ENCODE measurements around the gene ZNF335. TPM values are rescaled to one million over a fixed set of nuclear protein-coding genes. Genes with fewer than 3 reads are reported as not detected.

Gene ZNF335
- total and polyA plus RNA-seq, 2 donors = 11.9 to 12.4 TPM

- 40% methylated on average over 5 of the region's 5 CpGs for WGBS
- H3K4me1 ChIP-seq (ENCODE audit: insufficient read depth) = no peaks in the 10 kb centered on the region
- H3K4me3 ChIP-seq (ENCODE audit: low read depth, low read length) = no peak overlapping the region
- peak overlapping the region; percentile 46 for H3K27ac ChIP-seq (ENCODE audit: low read depth)
- H3K36me3 ChIP-seq (ENCODE audit: insufficient read depth) = no peaks in the 10 kb centered on the region
- no peak for DNase-seq (ENCODE audit: extremely low spot score)
These were observed 53.7 kb downstream of the ZNF335 start for GRCh38 chr20:45918182-45918737.

GRCh38 chr20:45917790-45918141 lies 54.2 kb downstream of the ZNF335 start:
- WGBS = 37% methylated on average over 5 of the region's 5 CpGs
- peak; percentile 53 for DNase-seq (ENCODE audit: extremely low spot score)

GRCh38 chr20:45913116-45913515 lies 58.9 kb downstream of the ZNF335 start:
- Histone ChIP-seq H3K36me3 (ENCODE audit: insufficient read depth) (no peaks in the 10 kb centered on the region), H3K27ac (ENCODE audit: low read depth) (no peak overlapping the region), H3K4me1 (ENCODE audit: insufficient read depth) (no peaks in the 10 kb centered on the region), H3K4me3 (ENCODE audit: low read depth, low read length) (no peak overlapping the region)
- no peak for DNase-seq (ENCODE audit: extremely low spot score)
- 53% methylated on average over 5 of the region's 5 CpGs for WGBS

More at GRCh38 chr20:45917790-45918141, 54.2 kb downstream of the ZNF335 start:
- H3K4me3 ChIP-seq (ENCODE audit: low read depth, low read length) = no peak overlapping the region
- no peak overlapping the region for H3K27ac ChIP-seq (ENCODE audit: low read depth)
- no peaks in the 10 kb centered on the region for H3K4me1 ChIP-seq (ENCODE audit: insufficient read depth)
- H3K36me3 ChIP-seq (ENCODE audit: insufficient read depth) = no peaks in the 10 kb centered on the region

- Histone ChIP-seq H3K4me3 (ENCODE audit: low read depth, low read length) (peak overlapping the region; percentile 41), H3K4me1 (ENCODE audit: insufficient read depth) (no peaks in the 10 kb centered on the region), H3K27ac (ENCODE audit: low read depth) (no peak overlapping the region), H3K36me3 (ENCODE audit: insufficient read depth) (no peaks in the 10 kb centered on the region)
- 15% methylated on average over 4 of the region's 4 CpGs for WGBS
- no peak for DNase-seq (ENCODE audit: extremely low spot score)
These were observed 59.7 kb downstream of the ZNF335 start for GRCh38 chr20:45912344-45912682.

GRCh38 chr20:45911486-45912343 lies 60.3 kb downstream of the ZNF335 start, which contains the start of gene PLTP:
Gene PLTP, minus strand, starts transcription at chr20:45912155. Its CDS starts 703 bp downstream, at chr20:45911452.
- H3K36me3 ChIP-seq (ENCODE audit: insufficient read depth) = no peaks in the 10 kb centered on the region
- peak within 1 kb of the TSS; percentile 79 for H3K27ac ChIP-seq (ENCODE audit: low read depth)
- DNase-seq (ENCODE audit: extremely low spot score) = no peak
- under 1% methylated on average over 58 of the region's 58 CpGs for WGBS
- H3K4me3 ChIP-seq (ENCODE audit: low read depth, low read length) = peak within 1 kb of the TSS; percentile 41
- no peaks in the 10 kb centered on the region for H3K4me1 ChIP-seq (ENCODE audit: insufficient read depth)

GRCh38 chr20:45910670-45911485 lies 61.1 kb downstream of the ZNF335 start:
- Histone ChIP-seq H3K27ac (ENCODE audit: low read depth) (peak overlapping the region; percentile 65), H3K4me3 (ENCODE audit: low read depth, low read length) (peak overlapping the region; percentile 41), H3K4me1 (ENCODE audit: insufficient read depth) (no peaks in the 10 kb centered on the region), H3K36me3 (ENCODE audit: insufficient read depth) (no peaks in the 10 kb centered on the region)
- DNase-seq (ENCODE audit: extremely low spot score) = peak; percentile 95
- WGBS = 2% methylated on average over 43 of the region's 43 CpGs

- Histone ChIP-seq H3K36me3 (ENCODE audit: insufficient read depth) (no peaks in the 10 kb centered on the region), H3K4me1 (ENCODE audit: insufficient read depth) (no peaks in the 10 kb centered on the region), H3K4me3 (ENCODE audit: low read depth, low read length) (no peak overlapping the region), H3K27ac (ENCODE audit: low read depth) (no peak overlapping the region)
- no peak for DNase-seq (ENCODE audit: extremely low spot score)
- WGBS = 81% methylated on average over 22 of the region's 22 CpGs
These were observed 62.0 kb downstream of the ZNF335 start for GRCh38 chr20:45909817-45910669.

- Histone ChIP-seq H3K4me3 (ENCODE audit: low read depth, low read length) (no peak overlapping the region), H3K27ac (ENCODE audit: low read depth) (no peak overlapping the region), H3K36me3 (ENCODE audit: insufficient read depth) (no peaks in the 10 kb centered on the region), H3K4me1 (ENCODE audit: insufficient read depth) (no peaks in the 10 kb centered on the region)
- no peak for DNase-seq (ENCODE audit: extremely low spot score)
- WGBS = 89% methylated on average over 12 of the region's 12 CpGs
These were observed 62.6 kb downstream of the ZNF335 start for GRCh38 chr20:45909336-45909808.

- no peaks in the 10 kb centered on the region for H3K36me3 ChIP-seq (ENCODE audit: insufficient read depth)
- H3K4me3 ChIP-seq (ENCODE audit: low read depth, low read length) = no peak overlapping the region
- no peak overlapping the region for H3K27ac ChIP-seq (ENCODE audit: low read depth)
- DNase-seq (ENCODE audit: extremely low spot score) = no peak
- WGBS = 97% methylated on average over 2 of the region's 2 CpGs
- no peaks in the 10 kb centered on the region for H3K4me1 ChIP-seq (ENCODE audit: insufficient read depth)
These were observed 63.9 kb downstream of the ZNF335 start for GRCh38 chr20:45908084-45908483.

- Histone ChIP-seq H3K4me1 (ENCODE audit: insufficient read depth) (no peaks in the 10 kb centered on the region), H3K36me3 (ENCODE audit: insufficient read depth) (no peaks in the 10 kb centered on the region), H3K4me3 (ENCODE audit: low read depth, low read length) (no peak overlapping the region), H3K27ac (ENCODE audit: low read depth) (no peak overlapping the region)
- no peak for DNase-seq (ENCODE audit: extremely low spot score)
- 94% methylated on average over 17 of the region's 17 CpGs for WGBS
These were observed 64.6 kb downstream of the ZNF335 start for GRCh38 chr20:45907219-45907948.

GRCh38 chr20:45905505-45906079 lies 66.4 kb downstream of the ZNF335 start:
- Histone ChIP-seq H3K27ac (ENCODE audit: low read depth) (no peak overlapping the region), H3K4me3 (ENCODE audit: low read depth, low read length) (no peak overlapping the region), H3K36me3 (ENCODE audit: insufficient read depth) (no peaks in the 10 kb centered on the region), H3K4me1 (ENCODE audit: insufficient read depth) (no peaks in the 10 kb centered on the region)
- DNase-seq (ENCODE audit: extremely low spot score) = no peak
- 89% methylated on average over 8 of the region's 8 CpGs for WGBS
